Measurements from ENCODE around the gene ILKAP.

The ILKAP gene

DNA sequence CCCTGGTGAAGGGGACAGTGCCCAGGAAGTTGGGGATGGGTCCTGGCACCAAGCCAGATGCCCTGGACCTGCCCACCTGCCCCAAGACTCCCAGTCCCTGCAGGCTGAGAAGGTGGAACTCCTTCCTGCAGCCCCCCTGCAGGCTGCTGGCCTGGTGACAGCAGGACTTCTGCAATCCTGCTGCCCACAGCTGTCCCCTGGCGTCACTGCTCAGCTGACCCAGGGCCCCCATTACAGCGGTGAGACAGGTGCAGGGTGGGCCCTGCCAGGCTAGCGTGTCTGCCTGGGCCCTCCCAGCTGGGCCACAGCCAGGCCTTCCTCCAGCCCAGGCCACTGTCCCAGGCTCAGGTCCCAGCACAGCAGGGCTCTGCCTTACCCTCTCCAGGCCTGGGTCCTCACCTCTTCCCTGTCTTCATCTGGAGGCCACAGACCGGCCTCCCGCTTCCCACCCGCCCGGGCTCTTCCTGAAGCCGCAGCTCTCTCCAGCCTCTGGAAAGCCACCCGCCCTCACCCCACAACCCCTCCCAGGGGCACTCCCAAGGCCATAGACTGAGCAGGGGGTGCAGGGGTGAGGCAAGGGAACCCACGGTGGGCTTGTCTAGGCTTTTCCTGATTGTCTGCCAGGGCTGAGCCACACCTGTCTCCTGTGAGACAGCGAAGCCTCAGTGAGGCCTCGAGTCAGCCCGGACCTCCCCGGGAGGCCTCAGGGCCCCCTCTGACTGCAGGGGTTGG lies 53.5 kb downstream of the ILKAP start:
- no peak for DNase-seq

DNA sequence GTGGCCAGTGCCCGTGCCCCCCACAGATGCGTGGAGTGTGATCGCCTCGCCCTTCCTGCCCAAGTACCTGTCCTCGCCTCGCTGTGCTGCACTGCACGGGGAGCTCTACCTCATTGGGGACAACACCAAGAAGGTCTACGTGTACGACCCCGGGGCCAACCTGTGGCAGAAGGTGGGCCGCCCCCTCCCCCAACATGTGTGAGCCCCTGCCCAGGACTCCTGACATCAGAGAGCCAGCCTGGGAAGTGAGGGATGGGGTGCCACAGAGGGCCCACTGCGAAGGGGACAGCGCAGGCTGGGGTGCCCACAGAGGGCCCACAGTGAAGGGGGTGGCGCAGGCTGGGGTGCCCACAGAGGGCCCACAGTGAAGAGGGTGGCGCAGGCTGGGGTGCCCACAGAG lies 54.5 kb downstream of the ILKAP start:
- no peak for DNase-seq

DNA sequence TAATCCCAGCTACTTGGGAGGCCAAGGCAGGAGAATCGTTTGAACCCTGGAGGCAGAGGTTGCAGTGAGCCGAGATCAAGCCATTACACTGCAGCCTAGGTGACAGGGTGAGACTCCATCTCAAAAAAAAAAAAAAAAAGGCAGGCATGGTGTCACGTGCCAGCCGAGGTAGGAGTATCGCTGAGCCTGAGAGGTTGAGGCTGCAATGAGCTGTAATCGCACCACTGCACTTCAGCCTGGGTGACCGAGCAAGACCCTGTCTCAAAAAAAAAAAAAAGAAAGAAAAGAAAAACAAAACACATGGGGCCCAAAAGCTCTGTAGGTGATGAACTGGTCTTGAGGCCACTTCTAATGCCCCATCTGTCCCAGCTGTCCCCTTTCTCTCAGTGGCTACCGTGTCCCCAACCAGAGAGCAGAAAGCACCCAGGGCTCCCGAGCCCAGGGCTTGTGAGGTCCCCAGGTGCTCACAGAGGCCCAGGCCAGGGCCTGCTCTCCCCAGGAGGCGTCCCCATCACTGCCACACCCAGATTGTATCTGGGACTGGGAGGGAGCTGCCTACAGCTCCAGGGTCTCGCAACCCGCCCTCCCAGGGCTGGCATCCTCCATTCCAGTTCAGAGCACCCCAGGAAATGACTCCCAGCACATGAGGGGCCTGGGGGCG lies 56.5 kb downstream of the ILKAP start:
- no peak for DNase-seq

DNA sequence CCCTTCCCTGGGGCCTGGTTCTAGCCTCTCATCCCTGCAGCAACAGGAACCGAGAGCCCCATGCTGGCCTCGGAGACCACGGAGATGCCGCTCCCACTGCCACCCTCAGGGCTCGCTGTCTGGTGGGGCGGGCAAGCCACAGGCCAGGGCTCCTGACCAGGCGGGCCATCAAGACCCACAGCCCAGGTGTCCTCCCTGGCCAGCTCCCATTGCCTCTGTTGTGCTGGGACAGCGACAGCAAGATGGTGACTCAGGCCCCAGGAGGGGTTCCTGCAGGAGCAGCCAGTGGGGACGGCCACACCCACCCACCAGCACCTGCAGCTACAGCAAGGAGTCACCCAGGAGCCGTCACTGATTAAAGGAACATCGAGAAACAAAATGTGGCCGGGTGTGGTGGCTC lies 57.6 kb downstream of the ILKAP start:
- no peak for DNase-seq

DNA sequence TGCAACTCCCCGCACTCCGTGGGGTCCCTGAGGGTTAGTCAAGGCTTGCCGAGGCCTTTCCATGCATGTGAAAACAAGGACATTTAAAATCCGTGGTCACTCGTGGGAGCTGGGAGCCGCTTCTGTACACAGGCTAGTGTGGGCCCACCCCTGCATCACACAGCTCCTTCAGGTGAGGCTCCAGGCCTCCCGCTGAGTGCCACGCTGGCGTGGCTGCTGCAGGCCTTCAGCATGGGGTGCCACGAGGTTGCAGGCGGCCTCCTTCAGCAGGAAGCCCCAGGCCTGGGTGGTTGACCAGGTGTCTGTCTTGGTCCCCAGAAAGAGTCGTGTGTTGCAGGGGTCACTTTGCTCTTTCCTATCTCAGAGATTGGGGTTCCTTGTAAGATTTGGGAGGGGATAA lies 58.4 kb downstream of the ILKAP start:
- no peak for DNase-seq

DNA sequence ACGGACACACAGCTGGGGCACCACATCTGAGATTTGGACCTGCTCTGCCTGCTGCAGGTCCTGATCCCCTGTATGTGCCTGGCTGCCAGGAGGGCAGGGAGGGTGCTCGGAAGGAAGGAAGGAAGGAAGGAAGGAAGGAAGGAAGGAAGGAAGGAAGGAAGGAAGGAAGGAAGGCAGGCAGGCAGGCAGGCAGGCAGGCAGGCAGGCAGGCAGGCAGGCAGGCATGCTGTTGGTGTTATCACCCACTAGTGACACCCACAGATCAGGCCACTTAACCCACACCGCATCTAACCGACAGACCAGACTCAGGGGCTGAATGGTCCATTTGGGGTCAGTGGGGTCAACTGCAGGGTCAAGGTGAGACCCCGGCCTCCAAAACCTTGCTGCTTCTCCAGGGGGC lies 59.2 kb downstream of the ILKAP start:
- DNase-seq, result no peak

DNA sequence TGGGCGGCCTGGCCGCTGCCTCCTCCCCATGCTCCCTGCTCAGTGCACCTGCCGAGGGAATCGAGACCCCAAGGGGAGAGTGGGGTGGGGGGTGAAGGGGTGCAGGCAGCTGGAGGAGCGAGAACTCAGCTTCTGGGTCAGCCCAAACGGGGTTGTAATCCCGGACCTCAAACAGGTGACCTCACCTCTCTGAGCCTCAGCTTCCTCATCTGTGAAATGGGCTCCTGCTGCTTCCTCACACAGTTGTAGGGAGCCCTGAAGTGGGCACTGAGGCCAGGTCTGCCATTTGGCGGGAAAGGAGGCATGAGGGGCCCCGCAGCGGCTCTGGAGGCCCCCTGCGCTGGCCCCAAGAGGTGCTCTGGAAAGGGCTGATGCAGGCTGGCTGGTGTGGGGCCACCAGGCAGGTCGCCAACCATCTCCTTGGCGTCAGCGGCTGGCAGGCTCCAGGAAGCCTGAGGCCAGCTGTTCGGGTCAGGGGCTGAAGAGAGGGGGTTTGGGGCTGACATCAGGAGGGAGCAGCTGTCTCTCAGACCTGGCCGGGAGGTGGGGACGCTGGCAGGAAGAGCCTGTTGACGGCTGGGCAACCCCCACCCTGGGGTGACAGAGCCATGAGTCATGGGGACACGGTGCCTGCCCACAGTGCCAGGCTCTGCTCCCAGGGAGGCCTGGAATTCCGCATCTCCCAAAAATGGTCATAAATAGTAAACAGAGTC lies 60.1 kb downstream of the ILKAP start:
- no peak for DNase-seq

DNA sequence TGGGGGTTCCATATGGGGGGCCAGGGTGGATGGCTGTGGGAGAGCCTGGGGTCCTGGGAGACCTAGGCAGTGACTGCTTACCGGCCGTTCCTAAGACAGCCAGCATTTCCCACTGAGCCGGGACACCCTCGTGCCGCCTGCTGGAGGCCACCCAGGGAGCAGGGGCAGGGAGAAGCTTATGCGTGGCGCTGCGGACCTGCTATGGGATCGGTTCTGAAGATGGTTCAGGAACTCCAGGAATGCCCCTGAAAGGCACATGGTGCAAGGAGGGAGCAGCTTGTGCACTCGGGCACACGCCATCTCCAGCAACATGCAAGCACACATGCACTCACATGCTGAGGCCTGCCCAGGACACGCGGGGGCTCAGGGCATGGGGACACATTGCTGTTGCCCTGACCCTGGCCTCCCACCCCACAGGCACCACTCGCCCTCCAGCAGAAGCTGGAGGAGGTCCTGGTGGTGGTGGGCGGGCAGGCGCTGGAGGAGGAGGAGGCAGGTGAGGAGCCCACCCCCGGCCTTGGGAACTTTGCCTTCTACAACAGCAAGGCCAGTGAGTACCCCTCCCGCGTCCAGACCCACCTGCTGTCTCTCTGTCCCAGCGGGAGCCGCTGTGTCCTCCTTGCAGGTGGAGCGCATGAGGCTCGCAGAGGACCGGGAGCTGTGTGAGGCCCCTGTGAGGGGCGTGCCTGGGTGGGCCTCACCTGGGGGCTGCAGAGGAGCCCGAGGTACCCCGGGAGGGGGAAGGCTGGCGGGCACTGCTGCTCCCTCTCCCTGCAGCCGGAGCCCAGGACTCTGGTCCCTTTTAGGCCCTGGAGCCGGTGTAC lies 60.9 kb downstream of the ILKAP start:
- no peak for DNase-seq

DNA sequence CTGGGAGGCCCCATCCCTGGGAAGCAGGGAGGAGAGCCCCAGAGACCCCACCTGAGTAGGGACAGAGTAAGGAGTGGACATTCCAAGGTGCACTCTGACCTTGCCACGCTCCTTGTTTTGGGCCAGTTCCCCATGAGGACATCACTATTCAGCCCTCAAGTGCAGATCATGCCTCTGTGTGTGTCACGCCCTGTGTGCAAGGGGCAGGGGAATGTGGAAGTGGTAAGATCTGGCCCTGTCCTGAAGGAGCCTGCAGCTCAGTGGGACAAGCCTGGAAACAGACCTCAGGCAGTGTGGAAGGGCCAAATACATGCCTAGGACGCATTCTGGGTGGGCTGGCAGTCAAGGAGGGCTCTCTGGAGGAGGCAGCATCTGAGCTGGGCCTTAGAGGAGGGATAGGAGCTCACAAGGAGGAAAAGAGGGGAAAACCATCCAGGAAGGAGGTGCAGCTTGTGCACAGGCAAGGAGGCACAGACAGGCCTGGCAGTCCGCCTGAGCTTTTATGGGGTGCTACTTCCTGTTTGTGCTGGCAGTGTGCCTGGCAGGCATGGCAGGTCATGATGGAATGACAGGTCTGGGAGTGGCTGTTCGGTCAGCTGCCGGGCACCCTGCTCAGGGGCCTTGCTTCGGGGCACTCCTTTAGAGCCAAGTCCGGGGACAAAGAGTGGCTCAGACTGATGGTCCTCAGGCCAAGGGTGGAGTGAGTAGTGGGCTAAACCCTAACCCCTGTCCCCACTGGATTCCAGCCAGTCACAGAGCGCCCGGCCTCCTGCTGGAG lies 61.8 kb downstream of the ILKAP start:
- DNase-seq, result peak; percentile 28

DNA sequence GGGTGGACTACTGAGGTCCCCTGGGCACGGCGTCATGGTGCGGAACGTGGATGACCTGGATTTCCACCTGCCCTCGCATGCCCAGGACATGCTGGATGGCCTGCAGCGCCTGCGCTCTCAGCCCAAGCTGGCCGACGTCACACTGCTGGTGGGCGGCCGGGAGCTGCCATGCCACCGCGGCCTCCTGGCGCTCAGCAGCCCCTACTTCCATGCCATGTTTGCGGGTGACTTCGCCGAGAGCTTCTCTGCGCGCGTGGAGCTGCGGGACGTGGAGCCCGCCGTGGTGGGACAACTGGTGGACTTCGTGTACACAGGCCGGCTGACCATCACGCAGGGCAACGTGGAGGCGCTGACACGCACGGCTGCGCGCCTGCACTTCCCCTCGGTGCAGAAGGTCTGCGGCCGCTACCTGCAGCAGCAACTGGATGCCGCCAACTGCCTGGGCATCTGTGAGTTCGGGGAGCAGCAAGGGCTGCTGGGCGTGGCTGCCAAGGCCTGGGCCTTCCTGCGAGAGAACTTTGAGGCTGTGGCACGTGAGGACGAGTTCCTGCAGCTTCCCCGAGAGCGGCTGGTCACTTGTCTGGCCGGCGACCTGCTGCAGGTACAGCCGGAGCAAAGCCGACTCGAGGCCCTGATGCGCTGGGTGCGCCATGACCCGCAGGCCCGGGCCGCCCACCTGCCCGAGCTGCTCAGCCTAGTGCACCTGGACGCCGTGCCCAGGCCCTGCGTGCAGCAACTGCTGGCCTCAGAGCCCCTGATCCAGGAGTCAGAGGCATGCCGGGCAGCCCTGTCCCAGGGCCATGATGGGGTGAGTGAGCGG lies 62.6 kb downstream of the ILKAP start:
- DNase-seq, result no peak

DNA sequence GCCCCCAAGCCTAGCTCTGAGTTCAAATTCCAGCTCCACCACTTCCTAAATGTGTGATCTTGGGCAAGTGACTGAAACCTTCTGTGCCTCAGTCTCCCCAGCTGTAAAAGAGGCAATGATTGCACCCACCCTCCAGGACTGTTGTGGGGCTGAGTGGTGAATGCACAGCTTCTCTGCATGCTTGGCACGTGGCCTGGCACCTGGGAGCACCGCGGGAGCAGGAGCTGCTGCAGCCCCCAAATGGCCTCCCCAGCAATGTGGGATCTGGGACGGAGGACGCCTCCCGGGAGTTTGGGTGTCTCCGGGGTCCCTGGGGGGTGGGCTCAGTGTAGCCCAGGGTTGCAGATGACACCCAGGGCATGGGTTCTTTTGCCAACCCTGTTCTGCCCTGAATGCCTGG lies 63.5 kb downstream of the ILKAP start:
- no peak for DNase-seq

DNA sequence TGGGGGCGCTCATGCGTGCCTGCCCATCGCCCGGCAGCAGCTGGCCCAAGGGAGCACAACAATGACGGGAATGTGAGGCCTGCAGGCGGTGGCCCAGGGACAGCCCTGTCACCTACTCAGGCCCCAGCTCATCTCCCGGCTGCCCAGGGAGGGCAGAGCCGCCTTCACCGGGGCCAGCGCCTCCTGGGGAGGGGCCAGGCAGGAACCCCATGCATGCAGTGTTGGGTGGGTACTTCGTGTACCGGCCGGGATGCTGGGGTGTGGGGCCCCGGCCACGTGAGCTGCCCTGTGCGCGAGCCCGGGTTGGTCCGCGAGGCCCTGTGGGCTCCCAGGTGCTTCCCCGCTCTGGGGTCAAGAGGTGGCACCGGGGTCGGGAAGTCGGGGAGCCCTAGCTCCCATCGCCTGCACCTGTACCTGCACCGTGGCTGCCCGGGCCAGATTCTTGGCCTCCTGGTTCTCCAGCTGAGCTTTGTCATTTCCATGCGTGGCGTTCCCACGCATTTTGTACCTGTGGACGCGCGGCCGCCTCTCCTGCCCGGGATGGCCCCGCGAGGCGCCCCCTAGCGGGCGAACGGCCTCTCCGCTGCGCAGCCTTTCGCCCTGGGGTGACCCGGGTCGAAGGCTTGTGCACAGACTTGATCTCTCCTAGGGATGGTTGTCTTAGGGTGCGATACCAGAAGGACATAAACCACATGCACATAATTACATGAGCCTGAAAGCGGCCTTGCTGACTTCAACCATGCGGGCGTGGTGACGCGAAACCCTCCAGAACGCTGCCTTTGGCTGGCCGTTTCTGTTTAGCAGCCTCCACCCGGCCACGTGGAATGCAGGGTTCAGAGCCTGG lies 64.1 kb downstream of the ILKAP start:
- DNase-seq, result no peak

DNA sequence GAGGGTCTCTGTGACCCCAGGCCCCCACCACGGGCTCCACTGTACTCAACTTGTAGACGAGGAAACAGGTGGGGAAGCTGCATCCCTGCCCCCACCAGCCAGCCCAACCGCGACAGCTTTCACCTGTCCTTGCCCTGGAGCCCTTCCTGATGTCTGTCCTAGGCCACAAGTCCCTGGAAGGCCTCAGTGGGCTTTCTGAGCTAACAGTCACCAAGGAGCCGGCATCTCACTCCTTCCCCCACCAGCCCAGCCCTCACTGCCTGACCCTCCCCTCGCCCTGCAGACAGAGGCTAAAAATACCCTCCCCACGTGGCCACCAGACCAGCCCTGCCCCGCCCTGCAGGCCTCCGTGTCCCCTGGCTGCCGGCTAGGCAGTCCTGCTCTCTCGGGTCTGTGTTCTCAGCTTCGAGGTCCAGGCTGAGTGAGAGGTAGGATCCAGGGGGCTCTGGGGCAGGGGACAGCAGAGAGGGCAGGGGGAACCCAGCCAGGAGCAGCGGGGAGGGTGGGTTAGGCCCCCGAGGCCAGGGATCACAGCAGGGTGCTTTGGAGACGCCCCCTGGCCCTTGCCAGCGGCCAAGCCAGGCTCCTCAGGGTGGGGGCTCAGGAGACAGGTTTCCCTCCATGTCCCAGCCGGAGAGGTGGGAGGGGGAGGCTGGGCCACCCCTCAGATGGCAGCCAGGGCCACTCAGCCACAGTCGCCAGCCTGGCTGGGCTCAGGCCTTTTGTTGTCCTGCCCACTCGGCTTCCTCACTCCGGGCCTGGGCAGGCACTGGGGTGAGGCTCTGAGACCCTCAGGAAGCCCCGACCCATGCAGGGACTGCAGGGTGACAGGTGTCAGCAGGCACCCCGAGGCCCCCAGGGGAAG lies 64.9 kb downstream of the ILKAP start, which contains the start of gene KLHL30:
Gene KLHL30 (plus strand): TSS at position 338 of the 865 bp plus-strand sequence. CDS start 2,087 bp downstream, outside the sequence.
- DNase-seq, result no peak

DNA sequence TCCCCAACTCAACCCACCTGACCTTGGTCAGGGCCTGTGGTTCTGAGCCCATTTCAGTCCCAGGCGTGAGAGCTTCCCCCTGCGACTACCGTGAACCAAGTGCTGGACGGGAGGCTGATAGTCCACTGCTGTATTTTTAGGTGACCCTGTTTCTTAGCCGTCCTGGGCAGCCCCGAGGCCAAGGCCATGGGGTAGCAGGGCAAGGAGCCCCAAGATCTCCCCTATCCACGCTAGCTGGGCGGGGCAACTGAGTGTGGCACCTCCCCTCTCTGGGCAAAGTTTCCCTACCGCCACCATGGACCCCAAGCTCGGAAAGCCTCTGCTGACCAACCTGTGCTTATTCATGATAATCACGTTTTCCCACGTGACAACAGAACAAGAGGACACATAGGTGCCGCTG lies 65.6 kb downstream of the ILKAP start:
- no peak for DNase-seq

DNA sequence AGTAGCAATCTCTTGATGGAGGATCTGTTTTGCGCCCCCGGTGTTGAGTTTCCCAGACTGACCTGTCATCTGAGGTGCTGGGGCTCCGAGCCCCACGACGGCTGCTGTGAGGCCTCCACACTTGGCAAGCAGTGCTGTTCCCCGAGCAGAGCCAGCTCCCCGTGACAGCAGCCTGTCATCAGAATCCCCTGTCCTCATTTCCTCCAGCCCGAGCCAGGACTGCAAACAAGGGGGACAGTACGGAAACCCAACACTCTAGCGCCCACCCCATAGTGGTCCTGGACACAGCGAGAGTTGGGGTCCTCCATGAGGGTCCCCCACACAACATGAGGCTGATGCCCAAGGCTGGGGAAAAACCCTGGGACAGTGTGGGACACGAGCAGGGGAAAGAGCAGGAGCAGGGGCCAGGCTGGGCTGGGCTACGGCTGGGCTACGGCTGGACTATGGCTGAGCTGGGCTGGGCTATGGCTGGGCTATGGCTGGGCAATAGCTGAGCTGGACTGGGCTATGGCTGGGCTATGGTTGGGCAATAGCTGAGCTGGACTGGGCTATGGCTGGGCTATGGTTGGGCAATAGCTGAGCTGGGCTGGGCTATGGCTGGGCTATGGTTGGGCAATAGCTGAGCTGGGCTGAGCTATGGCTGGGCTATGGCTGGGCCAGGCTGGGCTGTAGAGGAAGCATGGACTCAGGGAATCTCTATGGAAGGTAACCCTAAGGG lies 66.5 kb downstream of the ILKAP start:
- peak; percentile 69 for DNase-seq

DNA sequence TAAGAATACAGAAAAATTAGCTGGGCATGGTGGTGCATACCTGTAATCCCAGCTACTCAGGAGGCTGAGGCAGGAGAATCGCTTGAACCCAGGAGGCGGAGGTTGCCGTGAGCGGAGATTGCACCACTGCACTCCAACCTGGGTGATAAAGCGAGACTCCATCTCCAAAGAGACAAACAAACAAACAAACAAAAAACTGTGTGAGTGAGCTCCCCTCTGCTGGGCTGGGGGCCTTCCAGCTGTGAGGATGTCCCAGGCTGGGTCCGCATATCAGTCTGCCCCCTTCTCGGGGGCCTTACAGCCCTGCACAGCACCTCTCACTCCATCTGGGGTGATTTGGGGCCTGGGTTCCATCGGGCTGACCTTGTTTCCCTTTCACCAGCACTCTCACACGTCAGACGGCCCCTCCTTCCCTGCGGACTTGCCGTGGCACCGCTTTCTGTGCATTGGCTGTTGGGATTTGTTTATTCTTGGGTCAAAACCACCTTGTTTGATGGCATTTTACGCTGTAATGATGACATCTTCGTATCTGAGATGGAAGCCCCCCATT lies 67.8 kb downstream of the ILKAP start:
- DNase-seq, result no peak

DNA sequence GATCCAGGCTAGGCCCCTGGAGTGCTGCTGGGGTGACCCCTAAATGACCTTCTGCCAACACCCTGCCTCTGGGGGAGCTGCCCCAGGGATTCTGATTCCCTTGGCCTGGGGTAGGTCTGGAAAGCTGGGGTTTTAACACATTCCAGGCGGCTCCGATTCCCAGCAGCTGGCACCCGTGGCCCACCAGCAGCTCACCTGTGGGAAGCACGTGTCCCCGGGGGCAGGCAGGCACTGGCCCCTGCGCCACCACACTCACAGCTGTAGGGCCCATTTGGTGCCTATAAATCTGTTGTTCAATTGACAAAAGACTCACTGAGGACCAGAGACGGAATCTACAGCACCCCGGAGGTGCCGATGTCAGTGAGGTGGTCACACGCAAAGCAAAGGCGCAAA lies 69.1 kb downstream of the ILKAP start:
- no peak for DNase-seq
